Ecto neural progenitor cell (in vitro differentiated cells): ENCODE data around the gene MYPN.
"Not testable (repeated sequence)": the region's sequence is repeated elsewhere in the genome, so short reads cannot be mapped to it uniquely, and the experiment has no call there.

Source experiments
- DNase-seq: peaks from one replicate; pipeline ENCODE4 v3.0.0-alpha.2; 2018; ENCODE audit warnings: low spot score

MYPN gene

DNA sequence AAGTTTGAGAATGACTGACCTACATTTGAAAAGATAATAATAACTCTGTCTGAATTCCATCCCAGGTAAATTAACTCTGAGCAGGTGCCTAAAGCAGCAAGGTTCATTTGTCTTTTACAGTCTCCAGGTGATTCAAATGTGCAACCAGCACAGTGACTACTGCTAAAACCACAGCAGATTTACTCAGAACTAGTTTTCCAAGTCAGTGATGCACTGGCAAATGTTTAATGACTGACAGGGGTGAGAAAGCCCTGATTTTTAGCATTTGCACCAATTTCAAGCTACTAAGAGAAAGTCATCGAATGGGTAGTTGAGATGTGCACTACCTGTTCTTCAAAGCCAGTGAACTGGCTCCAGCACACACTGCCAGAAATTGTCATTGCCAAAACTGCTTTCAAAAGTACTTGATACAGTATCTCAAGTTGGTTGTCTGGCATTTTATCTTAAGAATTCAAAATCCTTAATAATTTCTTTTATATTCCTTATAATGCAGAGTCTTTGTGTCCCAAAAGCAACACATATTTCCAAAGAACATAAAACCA is 62.3 kb downstream of the MYPN start:
- DNase-seq: no peak

DNA sequence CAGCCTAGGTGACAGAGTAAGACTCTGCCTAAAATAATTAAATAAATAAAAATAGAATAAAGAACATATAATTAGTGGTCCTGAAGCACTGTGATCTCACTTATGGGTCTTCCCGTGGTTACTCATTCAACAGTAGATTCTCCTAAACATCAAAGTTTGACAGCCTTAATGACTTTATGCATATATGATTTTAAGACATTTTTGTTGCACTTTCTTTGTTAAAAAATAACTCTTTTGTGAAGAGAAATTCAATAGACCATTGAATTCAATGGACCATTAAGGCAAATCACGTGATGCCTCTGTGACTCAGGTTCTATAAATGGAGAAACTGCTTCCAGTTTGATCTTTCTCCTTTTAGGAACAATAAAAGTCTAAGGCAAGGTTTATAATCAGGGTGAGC is 63.0 kb downstream of the MYPN start:
- no peak for DNase-seq

DNA sequence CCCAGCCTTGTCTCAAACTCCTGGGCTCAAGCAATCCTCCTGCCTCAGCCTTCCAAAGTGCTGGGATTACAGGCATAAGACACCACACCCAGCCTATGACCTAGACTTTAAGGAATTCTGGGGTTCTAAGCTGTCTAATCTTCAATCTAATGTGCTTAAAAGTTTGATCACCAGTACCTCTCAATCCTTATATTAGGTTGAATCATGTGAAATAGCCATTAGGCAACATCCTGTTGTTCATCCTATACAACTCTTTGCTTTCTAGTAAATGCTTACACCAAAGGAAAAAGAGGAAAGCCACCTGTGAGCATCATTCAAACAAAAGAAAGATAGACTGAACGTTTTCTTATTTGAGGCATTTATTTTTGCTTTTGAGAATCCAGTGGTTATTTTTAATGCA is 66.7 kb downstream of the MYPN start:
- DNase-seq: no peak

DNA sequence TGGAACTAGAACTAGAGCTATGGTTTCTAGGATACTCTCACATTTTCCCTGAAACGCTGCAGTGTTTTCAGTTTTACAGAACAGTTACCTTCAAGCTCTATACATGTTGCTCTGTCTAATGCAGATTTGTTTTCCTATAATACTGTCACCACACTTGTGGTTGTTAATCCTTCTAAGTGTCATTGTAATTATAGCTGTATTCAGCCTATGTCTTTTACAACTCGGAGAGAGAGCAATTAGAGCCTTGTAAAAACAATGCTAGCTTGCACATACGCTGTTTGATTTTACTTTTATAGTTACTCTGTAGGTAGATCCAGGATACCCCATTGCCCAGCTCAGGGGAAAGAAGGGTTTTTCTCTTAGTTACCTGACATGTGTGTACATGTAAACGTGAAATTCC is 67.5 kb downstream of the MYPN start:
- DNase-seq: no peak

DNA sequence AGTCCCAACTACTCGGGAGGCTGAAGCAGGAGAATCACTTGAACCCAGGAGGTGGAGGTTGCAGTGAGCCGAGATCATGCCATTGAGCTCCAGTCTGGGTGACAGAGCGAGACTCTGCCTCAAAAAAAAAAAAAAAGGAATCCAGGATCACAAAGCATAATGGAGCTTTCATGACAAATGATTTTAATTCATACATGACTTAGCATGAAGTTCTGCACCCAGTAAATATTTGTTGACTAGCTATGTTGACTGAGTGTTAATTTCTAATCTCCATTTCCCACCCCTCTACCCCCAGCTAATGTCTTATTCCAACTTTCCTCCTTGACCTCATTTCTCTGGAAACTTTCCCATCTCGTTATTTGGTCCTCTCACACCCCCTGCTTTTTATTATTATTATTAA is 69.3 kb downstream of the MYPN start:
- DNase-seq: no peak

DNA sequence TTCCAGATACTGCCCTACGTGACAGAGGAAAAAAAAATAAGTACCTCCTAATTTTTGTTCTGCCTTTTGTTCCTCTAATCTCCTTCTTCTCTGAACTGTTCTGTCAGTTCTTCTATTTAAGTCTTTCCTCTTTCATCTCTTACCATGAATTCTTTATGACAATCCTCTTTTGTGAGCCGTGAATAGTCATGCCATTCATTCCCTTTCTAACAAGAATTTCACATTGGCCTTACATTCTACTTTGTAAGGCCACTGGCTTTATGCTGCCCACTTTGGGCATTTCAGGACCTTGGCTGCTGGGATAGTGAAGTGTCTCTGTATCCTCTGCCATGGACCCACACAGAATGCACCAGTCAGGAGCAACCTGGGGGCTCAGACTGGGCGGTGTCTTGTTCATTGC is 69.7 kb downstream of the MYPN start:
- DNase-seq: no peak

DNA sequence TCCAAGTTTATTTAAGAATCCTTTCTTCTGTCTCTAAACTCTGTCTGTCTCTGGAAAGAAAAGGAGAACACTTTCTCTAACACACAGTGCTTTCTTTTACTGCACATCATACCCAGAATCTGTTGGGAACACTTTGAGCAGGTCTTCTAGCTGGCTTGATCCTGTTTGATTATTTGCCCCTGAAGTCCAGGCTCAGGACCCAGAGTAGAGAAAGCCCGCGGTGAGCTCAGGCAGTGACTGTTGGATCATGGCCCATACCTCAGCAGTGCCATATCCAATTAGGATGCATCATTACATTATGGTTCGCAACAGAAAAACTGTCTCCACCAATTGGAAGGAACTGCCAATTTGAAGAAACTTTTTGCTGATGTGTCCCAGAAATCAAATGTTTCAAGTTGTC is 71.2 kb downstream of the MYPN start:
- no peak for DNase-seq

DNA sequence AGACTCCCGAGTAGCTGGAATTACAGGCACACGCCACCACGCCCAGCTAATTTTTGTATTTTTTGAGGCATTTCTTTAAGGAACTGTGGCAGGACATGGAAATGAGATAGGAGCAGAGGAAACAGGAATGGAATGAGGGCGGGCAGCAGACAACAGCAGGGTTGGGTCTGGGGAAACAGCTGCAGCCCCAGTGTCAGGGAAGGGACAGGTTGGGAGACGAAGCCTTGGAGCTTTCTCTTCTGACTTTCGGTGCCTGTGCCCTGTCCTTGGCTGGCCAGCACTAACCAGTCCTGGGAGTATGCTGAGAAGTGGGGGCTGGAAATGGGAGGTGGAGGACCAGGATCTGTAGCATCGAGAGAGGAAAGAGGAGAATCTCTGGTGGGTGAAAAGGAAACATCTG is 75.3 kb downstream of the MYPN start:
- DNase-seq: no peak

DNA sequence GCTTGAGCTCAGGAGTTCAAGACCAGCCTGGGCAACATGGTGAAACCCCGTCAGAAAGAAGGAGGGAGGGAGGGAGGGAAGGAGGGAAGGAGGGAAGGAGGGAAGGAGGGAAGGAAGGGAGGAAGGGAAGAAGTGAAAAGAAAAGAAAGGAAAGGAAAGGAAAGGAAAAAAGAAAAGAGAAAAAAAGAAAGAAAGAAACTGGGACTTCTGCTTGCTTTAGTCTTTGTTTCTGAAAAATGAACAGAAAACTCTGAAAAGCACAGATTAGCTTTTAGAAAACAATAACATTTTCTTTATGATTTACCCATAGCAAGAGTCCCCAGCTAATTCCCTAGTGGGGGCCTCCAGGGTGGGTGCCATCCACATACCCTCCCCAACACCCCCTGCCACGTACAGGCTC is 75.8 kb downstream of the MYPN start:
- DNase-seq: no peak

DNA sequence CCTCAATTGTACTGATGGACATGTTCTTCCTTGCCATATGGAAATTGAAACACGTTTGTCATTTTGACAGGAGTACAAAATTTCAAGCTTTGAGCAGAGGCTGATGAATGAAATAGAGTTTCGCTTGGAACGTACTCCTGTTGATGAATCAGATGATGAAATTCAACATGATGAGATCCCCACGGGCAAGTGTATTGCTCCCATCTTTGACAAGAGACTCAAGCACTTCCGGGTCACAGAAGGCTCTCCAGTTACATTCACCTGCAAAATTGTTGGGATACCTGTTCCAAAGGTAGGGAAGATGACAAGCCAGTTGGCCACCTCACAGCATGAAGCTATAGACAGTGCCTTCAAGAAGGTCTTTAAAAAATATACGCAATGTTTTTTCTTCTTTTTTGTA is 79.5 kb downstream of the MYPN start:
- DNase-seq: no peak

DNA sequence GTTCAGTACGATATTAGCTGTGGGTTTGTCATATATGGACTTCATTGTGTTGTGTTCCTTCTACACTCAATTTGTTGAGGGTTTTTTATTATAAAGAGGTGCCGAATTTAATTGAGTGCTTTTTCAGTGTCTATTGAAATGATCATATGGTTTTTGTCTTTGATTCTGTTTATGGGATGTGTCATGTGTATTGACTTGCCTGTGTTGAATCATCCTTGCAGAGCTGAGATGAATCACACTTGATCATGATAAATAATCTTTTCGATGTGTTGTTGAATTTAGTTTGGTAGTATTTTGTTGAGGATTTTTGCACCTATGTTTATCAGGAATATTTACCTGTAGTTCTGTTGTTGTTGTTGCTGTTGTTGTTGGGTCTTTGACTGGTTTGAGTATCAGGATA is 82.8 kb downstream of the MYPN start:
- DNase-seq: no peak

DNA sequence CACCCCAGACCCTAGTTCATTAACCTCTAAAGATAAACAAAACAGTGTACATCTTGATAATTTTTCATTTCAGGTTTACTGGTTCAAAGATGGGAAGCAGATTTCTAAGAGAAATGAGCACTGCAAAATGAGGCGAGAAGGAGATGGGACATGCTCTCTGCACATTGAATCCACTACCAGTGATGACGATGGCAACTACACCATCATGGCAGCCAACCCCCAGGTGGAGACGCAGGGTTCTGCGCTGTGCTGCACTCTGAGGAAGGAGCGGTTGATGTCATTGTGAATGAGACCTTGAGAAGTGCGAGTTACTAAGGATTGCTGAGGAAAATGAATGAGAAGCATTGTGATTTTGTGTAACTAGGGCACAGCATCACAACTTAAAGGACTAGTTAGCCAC is 85.0 kb downstream of the MYPN start:
- no peak for DNase-seq

DNA sequence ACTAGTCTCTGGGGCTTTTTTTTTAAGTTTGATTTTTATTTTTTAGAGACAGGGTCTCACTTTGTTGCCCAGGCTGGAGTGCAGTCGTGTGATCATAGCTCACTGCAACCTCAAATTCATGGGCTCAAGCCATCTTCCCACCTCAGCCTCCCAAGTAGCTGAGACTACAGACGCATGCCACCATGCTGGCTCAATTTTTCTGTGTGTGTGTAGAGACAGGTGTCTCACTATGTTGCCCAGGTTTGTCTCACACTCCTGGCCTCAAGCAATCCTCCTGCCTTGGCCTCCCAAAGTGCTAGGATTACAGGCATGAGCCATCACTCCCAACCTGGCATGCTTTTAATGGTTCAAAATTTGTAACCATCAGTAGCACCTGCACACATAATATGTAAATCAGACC is 86.5 kb downstream of the MYPN start:
- not testable (repeated sequence) for DNase-seq

DNA sequence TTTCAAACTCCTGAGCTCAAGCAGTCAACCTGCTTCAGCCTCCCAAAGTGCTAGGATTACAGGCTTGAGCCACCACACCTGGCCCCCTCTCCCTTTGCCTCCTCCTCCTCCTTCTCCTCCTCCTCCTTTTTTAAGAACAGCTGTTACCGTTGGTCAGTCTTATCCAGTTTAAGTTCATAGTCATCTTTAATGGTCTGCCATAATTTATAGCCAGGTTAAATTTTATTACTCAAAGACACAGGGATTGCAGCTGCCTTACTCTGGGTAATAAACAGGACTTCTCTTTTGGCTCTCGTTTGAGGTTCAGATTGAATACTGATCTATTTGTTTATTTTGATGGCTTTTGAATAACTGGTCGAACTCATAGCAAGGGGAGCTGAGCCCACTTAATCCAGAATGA is 87.4 kb downstream of the MYPN start:
- DNase-seq: no peak

DNA sequence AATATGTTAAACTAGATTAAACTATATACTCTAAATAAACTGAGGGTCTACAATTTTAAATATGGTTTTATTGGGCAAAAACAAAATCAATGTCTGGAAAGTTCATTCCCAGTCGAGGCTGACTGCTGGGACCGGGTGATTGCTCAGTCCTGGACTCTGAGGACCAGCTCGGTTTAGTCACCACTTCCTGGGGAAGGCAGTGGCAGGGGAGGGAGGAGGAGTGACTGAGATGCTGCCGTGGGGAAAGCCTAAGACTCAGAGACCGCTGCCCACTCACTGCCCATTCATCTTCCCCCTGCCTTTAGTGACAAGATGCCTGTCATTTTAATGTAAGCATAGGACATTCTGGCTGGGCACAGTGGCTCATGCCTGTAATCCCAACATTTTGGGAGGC is 93.7 kb downstream of the MYPN start:
- DNase-seq: no peak

DNA sequence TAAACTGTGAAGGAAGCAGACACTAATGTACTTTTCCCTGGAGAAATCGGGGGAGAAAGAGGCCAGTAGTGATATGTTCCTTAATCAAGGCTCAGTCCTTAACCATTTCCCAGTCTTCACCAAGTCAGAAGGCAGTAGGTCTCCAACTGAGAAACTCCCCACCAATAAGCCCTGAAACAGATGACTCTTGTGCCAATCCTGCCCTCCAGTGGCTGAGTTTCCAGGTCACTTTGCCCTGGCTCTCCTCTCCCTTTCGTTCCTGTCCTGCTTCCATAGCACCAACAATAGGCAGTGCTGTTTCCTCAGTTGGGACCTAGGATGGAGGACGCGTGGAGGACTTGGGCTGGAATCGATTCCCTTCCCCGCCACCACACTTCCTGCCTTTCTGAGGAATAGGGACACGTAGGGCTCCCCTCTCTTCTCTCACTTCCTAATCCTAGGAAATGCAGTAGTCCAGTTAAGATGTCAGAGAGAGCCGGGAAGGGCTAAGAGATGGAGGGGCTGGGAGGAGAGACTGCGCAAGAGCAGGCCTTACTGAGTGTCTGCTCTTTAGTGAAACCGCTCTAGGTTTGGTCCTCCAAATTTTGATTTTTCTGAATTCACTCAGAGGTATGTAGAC is 99.2 kb downstream of the MYPN start:
- DNase-seq: peak; percentile 76

DNA sequence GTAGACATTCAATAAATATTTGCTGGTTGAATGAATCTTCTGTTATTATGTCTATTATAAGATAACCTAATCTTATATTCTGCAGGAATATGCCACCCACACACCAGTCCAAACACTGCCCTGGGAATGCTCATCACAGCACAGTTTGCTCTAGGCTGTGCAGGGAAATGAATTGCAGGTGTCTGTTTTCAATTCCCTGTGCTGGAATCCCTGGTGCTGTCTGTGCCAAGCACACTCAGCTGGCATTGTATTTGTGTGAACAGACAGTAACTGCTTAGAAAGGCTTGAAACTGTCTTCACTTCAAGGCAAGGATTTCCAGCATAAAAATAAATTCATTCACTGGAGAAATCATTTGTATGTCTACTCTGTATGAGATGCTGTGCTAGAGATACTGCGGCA is 102.4 kb downstream of the MYPN start:
- no peak for DNase-seq

DNA sequence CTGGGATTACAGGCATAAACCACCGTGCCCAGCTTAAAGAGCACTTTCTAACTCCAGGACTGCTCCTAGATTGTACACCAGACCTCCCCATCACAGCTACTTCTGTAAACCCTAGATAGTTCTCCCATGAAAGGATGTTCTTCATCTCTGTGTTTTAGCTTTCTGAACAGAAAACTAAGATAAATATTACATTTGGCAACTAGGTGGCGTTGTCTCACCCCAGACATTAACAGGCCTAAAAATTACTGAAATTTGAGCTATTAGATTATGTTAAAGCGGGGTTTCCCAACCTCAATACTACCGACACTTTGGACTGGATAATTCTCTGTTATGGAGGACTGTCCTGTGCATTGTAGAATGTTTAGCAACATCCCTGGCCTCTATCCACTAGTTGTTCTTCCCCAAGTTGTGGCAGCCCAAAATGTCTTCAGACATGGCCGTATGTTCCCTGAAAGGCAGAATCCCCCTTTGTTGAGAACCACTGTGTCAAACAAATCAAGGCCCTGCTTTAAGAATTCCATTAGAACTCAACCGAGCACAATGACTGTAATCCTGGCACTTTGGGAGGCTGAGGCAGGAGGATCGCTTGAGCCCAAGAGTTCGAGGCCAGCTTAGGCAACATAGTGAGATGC is 103.5 kb downstream of the MYPN start:
- no peak for DNase-seq

DNA sequence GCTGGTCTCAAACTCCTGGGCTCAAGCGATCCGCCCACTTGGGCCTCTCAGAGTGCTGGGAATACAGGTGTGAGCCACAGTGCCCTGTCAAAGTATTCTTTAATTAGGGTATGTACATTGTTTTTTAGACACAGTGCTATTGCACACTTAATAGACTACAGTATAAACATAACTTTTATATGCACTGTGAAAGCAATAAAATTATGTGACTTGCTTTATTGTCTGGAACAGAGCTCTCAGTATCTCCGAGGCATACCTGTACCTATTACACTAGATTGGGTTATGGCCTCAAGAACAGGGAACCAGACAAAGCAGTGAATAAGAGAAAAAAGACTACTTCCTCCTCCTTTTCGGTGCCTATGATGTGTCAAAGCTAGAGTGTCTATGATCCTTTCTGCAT is 109.5 kb downstream of the MYPN start:
- DNase-seq: no peak

DNA sequence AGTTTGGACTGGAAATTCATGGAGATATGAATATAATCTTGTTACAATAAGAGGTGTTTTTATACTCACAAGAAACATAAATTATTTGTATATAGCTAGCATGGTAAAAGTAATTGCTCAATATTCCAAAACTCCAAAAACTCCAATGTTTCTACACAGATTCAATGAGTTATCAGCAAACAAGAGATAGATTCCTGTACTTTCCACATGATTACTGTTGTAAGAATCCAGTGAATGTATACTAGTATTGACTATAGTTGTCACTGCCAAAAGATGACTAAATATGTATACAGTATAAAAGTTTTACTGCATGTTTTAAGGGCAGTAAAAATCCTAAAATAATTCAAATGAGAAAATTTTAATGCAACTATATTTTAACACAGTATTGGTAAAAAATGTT is 111.9 kb downstream of the MYPN start:
- no peak for DNase-seq

DNA sequence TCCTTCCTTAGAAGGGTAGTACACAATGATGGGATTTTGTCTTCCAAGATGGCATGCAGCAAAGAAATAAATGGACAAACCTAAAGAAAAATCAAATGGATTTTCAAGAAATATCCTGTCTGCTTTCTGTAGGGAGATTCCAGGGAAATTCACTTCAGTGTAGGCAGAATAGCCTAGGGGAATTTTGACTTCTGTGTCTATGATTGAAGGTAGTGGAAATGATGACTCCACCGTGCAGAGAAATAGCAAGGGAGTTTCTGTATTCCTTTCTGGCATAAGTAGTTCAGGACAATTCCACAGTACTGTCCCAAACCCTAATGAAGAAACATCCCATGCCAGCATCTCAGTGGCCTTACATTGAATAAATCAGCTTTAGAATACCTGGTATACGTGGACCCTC is 113.1 kb downstream of the MYPN start:
- DNase-seq: no peak

DNA sequence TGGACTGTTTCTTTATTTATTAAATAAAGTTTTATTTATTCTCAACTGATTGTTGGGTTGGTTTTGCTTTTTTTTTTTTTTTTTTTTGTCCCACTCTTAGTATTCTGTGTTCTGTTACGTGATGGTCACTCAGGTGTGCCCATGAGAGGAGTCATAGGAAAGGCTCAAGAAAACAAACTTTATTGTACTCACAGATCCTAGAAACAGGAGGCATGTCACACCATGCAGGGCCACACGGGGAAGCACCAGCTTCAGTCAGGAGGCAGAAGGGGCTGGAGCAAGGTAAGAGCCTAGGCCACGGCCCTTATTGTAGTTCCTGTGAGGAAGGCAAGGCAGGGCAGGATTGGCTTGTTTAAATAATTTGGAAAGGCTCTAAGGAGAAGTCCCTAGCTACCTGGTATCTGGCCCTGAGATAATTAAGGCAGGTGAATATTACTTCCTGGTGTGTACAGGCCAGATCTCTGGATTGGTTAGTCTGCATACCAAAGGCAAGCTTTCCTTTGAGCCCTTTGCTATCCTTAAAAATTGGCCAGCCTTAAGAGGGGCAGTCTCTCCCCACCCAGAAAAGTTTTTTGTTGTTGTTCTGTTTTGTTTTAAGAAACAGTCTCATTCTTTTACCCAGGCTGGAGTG is 114.4 kb downstream of the MYPN start:
- no peak for DNase-seq

DNA sequence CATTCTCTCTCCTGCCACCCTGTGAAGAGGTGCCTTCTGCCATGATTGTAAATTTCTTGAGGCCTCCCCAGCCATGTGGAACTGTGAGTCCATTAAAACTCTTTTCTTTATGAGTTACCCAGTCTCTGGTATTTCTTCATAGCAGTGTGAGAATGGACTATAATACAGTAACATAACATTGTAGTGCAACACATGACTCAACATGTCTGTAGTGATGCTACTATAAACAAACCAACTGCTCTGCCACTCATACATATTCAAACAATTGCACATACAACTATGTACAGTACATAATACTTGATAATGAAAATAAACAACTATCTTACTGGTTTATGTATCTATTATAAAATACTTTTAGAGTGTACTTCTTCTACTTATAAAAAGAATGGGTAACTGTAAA is 115.5 kb downstream of the MYPN start:
- DNase-seq: no peak

DNA sequence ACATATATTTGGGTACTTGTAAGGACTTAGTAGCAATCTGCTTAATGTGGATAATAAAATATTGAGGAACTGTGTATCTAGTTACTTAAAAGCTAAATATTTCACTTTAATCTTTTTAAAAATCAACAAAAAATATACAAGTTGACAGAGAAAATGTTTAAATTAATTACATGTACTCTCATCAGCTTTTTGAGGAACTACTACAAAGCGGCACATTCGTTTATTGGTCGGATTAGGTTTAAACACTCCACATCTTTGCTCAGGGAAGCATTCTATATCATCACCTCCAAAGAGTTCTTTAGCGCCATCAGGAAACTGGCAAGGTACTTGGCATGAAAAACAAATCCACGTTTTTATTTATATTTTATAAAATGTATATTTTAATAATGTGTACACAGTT is 121.0 kb downstream of the MYPN start:
- no peak for DNase-seq
